ENCODE measurements around the gene WEE2.

The WEE2 gene

DNA sequence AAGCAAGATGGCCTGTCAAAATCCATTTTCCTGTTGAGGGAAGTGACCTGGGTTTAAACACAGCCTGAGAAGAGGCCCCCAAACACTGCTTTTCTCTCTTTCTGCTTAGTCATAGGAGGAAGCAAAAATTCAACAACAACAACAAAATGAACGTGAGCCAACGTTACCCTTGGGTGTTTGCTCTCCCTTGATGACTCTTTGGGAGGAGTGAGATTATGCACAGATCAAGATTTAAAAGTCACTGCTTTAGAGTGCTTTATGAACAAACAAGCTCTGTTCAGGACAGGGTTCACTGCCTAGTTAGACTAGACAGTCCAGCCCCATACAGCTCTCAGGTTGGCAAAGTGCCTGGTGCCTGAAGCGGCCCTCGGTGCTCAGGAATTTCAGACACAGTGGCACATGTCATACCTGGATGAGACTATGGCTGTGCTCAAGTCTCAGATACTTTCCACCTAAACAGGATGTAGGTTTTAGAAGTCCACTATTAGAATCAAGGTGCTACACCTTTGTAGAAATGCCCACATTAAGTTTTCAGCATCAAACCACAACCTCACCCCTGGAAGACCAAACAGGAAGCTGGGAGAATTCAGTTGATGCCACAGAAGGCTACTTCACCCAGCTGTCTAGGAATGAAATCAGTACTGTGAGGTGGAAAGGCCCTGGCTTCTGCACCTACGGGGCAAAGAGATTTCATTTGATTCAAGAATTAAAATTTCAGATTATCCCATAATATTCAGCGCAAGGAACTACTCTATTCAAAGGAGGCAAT, 44.9 kb upstream of the WEE2 start:
- no peak overlapping the region for H3K27ac ChIP-seq (ENCODE audit: low read depth, low read length)
- TF ChIP-seq EZH2phosphoT487 (conservative IDR thresholded peaks at IDR 0.05; ENCODE audit: low read length): no peak
- TF ChIP-seq, protein P1, sequence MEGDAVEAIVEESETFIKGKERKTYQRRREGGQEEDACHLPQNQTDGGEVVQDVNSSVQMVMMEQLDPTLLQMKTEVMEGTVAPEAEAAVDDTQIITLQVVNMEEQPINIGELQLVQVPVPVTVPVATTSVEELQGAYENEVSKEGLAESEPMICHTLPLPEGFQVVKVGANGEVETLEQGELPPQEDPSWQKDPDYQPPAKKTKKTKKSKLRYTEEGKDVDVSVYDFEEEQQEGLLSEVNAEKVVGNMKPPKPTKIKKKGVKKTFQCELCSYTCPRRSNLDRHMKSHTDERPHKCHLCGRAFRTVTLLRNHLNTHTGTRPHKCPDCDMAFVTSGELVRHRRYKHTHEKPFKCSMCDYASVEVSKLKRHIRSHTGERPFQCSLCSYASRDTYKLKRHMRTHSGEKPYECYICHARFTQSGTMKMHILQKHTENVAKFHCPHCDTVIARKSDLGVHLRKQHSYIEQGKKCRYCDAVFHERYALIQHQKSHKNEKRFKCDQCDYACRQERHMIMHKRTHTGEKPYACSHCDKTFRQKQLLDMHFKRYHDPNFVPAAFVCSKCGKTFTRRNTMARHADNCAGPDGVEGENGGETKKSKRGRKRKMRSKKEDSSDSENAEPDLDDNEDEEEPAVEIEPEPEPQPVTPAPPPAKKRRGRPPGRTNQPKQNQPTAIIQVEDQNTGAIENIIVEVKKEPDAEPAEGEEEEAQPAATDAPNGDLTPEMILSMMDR (IDR thresholded peaks at IDR 0.05; ENCODE audit: insufficient read depth, low read length, poor library complexity, severe bottlenecking): no peak

DNA sequence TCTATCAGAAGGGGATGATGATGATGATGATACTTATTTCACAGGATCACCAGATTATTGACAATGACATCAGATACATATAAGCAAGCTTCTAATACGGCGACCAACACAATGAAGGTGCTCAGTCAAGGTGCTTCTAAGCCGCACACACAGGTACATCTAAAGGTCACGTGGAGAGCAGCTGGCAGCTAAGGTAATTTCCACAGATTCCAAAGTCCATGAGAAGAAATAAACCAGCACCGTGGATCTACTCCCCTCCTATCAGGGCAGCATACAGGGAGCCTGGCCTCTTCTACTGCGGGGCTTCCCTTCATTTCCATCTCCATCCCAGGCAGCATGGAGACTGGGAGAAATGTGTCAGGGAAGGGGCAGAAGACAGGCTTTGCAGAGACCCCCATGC, 43.7 kb upstream of the WEE2 start:
- Histone ChIP-seq H3K27ac (ENCODE audit: low read depth, low read length) (no peak overlapping the region), H4K20me1 (ENCODE audit: low read depth, low read length) (no peaks in the 10 kb centered on the region), H3K36me3 (ENCODE audit: low read length) (no peaks in the 10 kb centered on the region), H3K9me2 (replicated peaks; ENCODE audit: insufficient read depth, low read length) (no peaks in the 10 kb centered on the region), H3K4me2 (ENCODE audit: low read depth, low read length, poor library complexity, severe bottlenecking) (no peak overlapping the region), H3F3A (ENCODE audit: insufficient read depth) (no peaks in the 10 kb centered on the region), H3K27me3 (ENCODE audit: low read length) (no peaks in the 10 kb centered on the region), H3K9me3 (ENCODE audit: insufficient read depth, low read length) (no peaks in the 10 kb centered on the region), H3K9ac (ENCODE audit: low read length) (no peak overlapping the region), H3K4me3 (ENCODE audit: insufficient read depth, low read length, poor library complexity, severe bottlenecking) (no peak overlapping the region), H3K79me2 (ENCODE audit: insufficient read depth, low read length) (no peaks in the 10 kb centered on the region), H2AFZ (ENCODE audit: low read depth, low read length, severe bottlenecking) (no peak overlapping the region)
- TF ChIP-seq, protein P1 (IDR thresholded peaks at IDR 0.05; ENCODE audit: insufficient read depth, low read length, poor library complexity, severe bottlenecking): no peak
- no peak for TF ChIP-seq EZH2phosphoT487 (conservative IDR thresholded peaks at IDR 0.05; ENCODE audit: low read length)

More for the DNA sequence above, 44.9 kb upstream of the WEE2 start:
- Histone ChIP-seq H3K9me2 (replicated peaks; ENCODE audit: insufficient read depth, low read length) (no peaks in the 10 kb centered on the region), H3K9me3 (ENCODE audit: insufficient read depth, low read length) (no peaks in the 10 kb centered on the region), H3K4me2 (ENCODE audit: low read depth, low read length, poor library complexity, severe bottlenecking) (no peak overlapping the region), H3K79me2 (ENCODE audit: insufficient read depth, low read length) (no peaks in the 10 kb centered on the region), H3K9ac (ENCODE audit: low read length) (no peak overlapping the region), H4K20me1 (ENCODE audit: low read depth, low read length) (no peaks in the 10 kb centered on the region), H3K36me3 (ENCODE audit: low read length) (no peaks in the 10 kb centered on the region), H3F3A (ENCODE audit: insufficient read depth) (no peaks in the 10 kb centered on the region), H3K27me3 (ENCODE audit: low read length) (no peaks in the 10 kb centered on the region), H2AFZ (ENCODE audit: low read depth, low read length, severe bottlenecking) (no peak overlapping the region), H3K4me3 (ENCODE audit: insufficient read depth, low read length, poor library complexity, severe bottlenecking) (no peak overlapping the region)

DNA sequence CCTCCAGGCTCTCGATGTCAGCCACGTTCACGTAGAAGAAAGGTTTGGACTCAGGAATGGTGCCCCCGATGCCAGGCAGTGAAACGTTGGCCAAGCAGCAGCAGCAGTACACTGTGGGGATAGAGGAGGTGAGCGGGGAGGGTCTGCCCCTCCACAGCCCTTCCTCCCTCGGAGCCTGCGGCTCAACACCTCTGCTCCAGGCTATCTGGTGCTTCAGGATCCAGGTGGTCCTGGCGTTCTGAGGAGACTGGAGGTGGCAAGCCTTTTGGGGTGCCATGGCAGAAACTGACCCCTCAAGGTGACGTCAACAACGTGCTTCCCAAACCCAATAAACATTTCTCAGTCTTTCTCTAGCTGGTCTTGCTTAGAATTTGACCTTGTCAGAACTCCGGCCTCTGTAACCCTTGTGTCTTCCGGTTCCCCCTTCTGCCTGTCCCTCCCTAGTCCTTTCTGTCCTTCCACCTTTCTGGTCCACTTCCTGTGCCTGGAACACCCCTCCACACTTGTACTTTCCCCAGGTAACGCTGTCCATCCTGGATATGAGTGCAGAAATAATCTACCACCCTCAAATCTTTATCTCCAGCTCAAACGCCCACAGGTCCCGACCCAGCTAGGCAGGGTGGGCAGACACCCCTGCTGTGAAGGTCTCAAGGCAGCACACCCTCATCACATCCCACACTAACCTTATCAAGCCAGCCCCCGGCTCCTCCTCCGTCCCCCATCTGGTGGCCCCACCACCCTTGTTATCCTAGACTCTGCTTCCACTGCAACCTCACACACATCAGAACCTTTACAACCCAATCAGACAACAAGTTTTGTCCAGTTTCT, 42.7 kb upstream of the WEE2 start:
- H2AFZ ChIP-seq (ENCODE audit: low read depth, low read length, severe bottlenecking): no peak overlapping the region
- H3K9me3 ChIP-seq (ENCODE audit: insufficient read depth, low read length): no peaks in the 10 kb centered on the region
- H3K9me2 ChIP-seq (replicated peaks; ENCODE audit: insufficient read depth, low read length): no peaks in the 10 kb centered on the region
- no peaks in the 10 kb centered on the region for H4K20me1 ChIP-seq (ENCODE audit: low read depth, low read length)
- no peak overlapping the region for H3K4me3 ChIP-seq (ENCODE audit: insufficient read depth, low read length, poor library complexity, severe bottlenecking)
- H3K4me2 ChIP-seq (ENCODE audit: low read depth, low read length, poor library complexity, severe bottlenecking): no peak overlapping the region
- no peaks in the 10 kb centered on the region for H3K79me2 ChIP-seq (ENCODE audit: insufficient read depth, low read length)
- H3K27ac ChIP-seq (ENCODE audit: low read depth, low read length): no peak overlapping the region
- no peak overlapping the region for H3K9ac ChIP-seq (ENCODE audit: low read length)
- TF ChIP-seq EZH2phosphoT487 (conservative IDR thresholded peaks at IDR 0.05; ENCODE audit: low read length): no peak
- TF ChIP-seq, protein P1 (IDR thresholded peaks at IDR 0.05; ENCODE audit: insufficient read depth, low read length, poor library complexity, severe bottlenecking): no peak
- no peaks in the 10 kb centered on the region for H3F3A ChIP-seq (ENCODE audit: insufficient read depth)
- no peaks in the 10 kb centered on the region for H3K27me3 ChIP-seq (ENCODE audit: low read length)
- no peaks in the 10 kb centered on the region for H3K36me3 ChIP-seq (ENCODE audit: low read length)
